K562 (cell line): ENCODE measurements around the gene HBQ1. TPM values are rescaled to one million over a fixed set of nuclear protein-coding genes. Genes with fewer than 3 reads are reported as not detected.

ENCODE experiments used
- BACH1 ChIP-seq: fragments of 200-800 bp; sonication (Bioruptor generic); IDR thresholded peaks from 2 replicates; pipeline ENCODE4 v1.6.1; 2016; ENCODE audit warnings: missing genetic modification characterization, missing compliant biosample characterization
- CHD1 ChIP-seq: fragments of 200-600 bp; sonication (generic); IDR thresholded peaks from one replicate; pipeline ENCODE4 v1.6.1; 2012; ENCODE audit warnings: mild to moderate bottlenecking, moderate library complexity, low read length, inconsistent platforms
- CHD4 ChIP-seq: fragments of 200-600 bp; sonication (generic); IDR thresholded peaks from 3 replicates; pipeline ENCODE4 v1.6.1; 2012; ENCODE audit warnings: low read depth, mild to moderate bottlenecking, mixed read lengths, low read length, inconsistent platforms; ENCODE audit not compliant: insufficient read depth, insufficient replicate concordance, poor library complexity, severe bottlenecking
- CREB1 ChIP-seq, 2 experiments: sonication (generic) in 1 of 2; formaldehyde crosslinking in 1 of 2; IDR thresholded peaks; 2 replicates each; pipeline versions ENCODE4 v1.6.1 to v1.8.0; 2012 to 2022; ENCODE audit warnings: inconsistent platforms in 1 of 2, mild to moderate bottlenecking in 1 of 2, missing genetic modification reagents in 1 of 2, moderate library complexity in 1 of 2
- ETV1 ChIP-seq: fragments of 450-650 bp; conservative IDR thresholded peaks from 2 replicates; pipeline ENCODE4 v1.6.1; 2016; ENCODE audit warnings: missing genetic modification characterization, control low read depth, low read depth, missing compliant biosample characterization
- FOXK2 ChIP-seq, 2 experiments: fragments of 450-650 bp; IDR thresholded peaks in 1 of 2; conservative IDR thresholded peaks in 1 of 2; 2 replicates each; pipeline ENCODE4 v1.6.1; 2016; ENCODE audit warnings: low read depth in 2 of 2, mild to moderate bottlenecking in 1 of 2
- MAFG ChIP-seq: fragments of 450-650 bp; conservative IDR thresholded peaks from 2 replicates; pipeline ENCODE4 v1.6.1; 2016; ENCODE audit warnings: missing genetic modification characterization, missing compliant biosample characterization
- MAX ChIP-seq: sonication (generic); formaldehyde crosslinking; IDR thresholded peaks from 2 replicates; pipeline ENCODE4 v1.9.0; 2022; ENCODE audit warnings: mild to moderate bottlenecking, missing genetic modification reagents
- PHF20 ChIP-seq: fragments of 450-650 bp; IDR thresholded peaks from 2 replicates; pipeline ENCODE4 v1.6.1; 2018; ENCODE audit not compliant: partially characterized antibody
- POLR2AphosphoS5 ChIP-seq: IDR thresholded peaks from 2 replicates; pipeline ENCODE4 v1.6.1; 2011; ENCODE audit warnings: mild to moderate bottlenecking, low read depth, low read length, moderate library complexity; ENCODE audit not compliant: control insufficient read depth, insufficient read depth
- SMC3 ChIP-seq: conservative IDR thresholded peaks from 2 replicates; pipeline ENCODE4 v1.6.1; 2011; ENCODE audit warnings: low read depth, low read length, improper control_type of control experiment; ENCODE audit not compliant: insufficient read depth
- SRSF3 ChIP-seq: fragments of 200-400 bp; formaldehyde crosslinking; IDR thresholded peaks from 2 replicates; pipeline ENCODE4 v1.6.1; 2016; ENCODE audit warnings: mild to moderate bottlenecking, low read length, moderate library complexity; ENCODE audit not compliant: insufficient read depth
- ZKSCAN1 ChIP-seq: fragments of 150-350 bp; IDR thresholded peaks from 2 replicates; pipeline ENCODE4 v1.6.1; 2016; ENCODE audit warnings: low read depth, low read length
- ZNF644 ChIP-seq: fragments of 200-800 bp; sonication (Bioruptor generic); IDR thresholded peaks from 2 replicates; pipeline ENCODE4 v1.6.1; 2016; ENCODE audit warnings: low read depth, missing genetic modification characterization, missing compliant biosample characterization
- polyA plus RNA-seq, 8 experiments: library from polyadenylated mRNA; depleted of rRNA in 4 of 8; stranded (reverse) in 5 of 8; unstranded in 3 of 8; fragments of >200 nt; fragmentation: Nextera tagmentation in 2 of 8; fragmentation: Illumina TruSeq in 1 of 8; extraction: Ambion mirVana in 2 of 8; extraction: Trizol in 1 of 8; gene quantifications; 2 replicates each; pipeline versions ENCODE4 v1.2.1 to v1.2.3, GENCODE V29; 2011 to 2014; ENCODE audit warnings: inconsistent platforms in 1 of 8, missing spikeins in 1 of 8
- total RNA-seq, 7 experiments: library from RNA; depleted of rRNA in 6 of 7; stranded (reverse); fragments of >200 nt in 6 of 7; fragmentation: Illumina TruSeq in 2 of 7; extraction: Trizol in 2 of 7; gene quantifications; 2 replicates each; pipeline versions ENCODE4 v1.2.1 to v1.2.3, GENCODE V29; 2011 to 2021; ENCODE audit warnings: low replicate concordance in 1 of 7
- TF ChIP-seq, protein P1 (sequence below): fragments of 250-450 bp; sonication (Bioruptor Pico); IDR thresholded peaks from 2 replicates; pipeline ENCODE4 v1.5.0; 2021
- TF ChIP-seq, protein P2 (sequence below): sonication (generic); formaldehyde crosslinking; IDR thresholded peaks from 2 replicates; pipeline ENCODE4 v1.8.0; 2023; ENCODE audit warnings: mild to moderate bottlenecking, missing genetic modification reagents
- TF ChIP-seq, protein P3 (sequence below), 2 experiments: IDR thresholded peaks; 2 replicates each; pipeline ENCODE4 v1.6.1; 2011; ENCODE audit warnings: borderline replicate concordance in 1 of 2, control low read depth in 1 of 2, low read depth in 1 of 2, low read length in 1 of 2, mild to moderate bottlenecking in 1 of 2, mixed read lengths in 1 of 2, moderate library complexity in 1 of 2; ENCODE audit not compliant: insufficient read depth in 1 of 2, insufficient read length in 1 of 2, poor library complexity in 1 of 2, severe bottlenecking in 1 of 2; ENCODE audit errors: extremely low read depth in 1 of 2
- TF ChIP-seq, protein P4 (sequence below), 3 experiments: fragments of 200-800 bp in 1 of 3; sonication (Bioruptor generic) in 1 of 3; sonication (generic) in 1 of 3; formaldehyde crosslinking in 1 of 3; IDR thresholded peaks; 2 replicates each; pipeline versions ENCODE4 v1.6.1 to v1.8.0; 2016 to 2022; ENCODE audit warnings: mild to moderate bottlenecking in 2 of 3, missing compliant biosample characterization in 2 of 3, missing genetic modification characterization in 2 of 3, missing genetic modification reagents in 1 of 3

The HBQ1 gene
- total and polyA plus RNA-seq, 9 of the 15 experiments (the other 6 are each of a cell fraction or from before 2014, with no cell fraction given) = 2.3 to 190 (median 19.8) TPM

DNA sequence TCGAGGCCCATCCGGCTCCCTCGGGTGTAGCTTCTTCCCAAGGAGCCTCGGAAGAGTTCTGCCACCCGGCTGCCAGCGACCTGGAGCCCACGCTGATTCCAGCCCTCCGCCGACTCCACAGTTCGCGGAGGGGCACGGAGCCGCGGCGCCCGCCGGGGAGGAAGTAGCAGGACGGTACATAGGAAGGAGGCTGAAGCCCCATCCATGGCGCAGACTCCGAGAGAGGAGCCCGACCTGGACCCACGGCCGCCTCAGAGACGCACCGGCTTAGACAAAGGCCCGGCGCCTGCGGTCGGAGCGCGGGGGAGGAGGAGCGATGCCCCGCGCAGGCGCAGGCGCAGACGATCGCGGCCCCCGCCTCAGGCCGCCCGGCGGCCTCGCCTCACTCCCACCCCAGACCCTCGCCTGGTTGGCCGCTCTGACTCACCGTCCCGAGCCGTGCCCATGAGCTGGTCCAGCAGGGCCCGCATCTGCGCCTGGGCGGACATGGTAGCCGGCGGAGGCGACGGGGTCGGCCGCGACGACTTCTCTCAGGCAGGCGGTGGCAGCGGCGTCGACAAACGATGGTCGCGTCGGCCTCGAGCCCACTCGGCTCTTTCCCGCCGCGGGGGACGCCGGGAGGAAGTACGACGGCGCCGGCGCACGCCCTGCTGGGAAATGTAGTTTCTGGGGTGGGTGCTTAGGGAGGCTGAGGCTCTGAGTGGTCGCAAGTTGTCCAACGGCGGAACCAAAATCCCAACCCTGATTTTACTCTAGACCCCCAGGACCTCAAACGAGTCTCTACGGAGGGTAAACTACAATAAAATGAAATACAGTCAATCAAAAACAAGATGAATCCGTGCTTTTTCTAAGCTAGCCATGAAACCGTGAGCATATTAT is 48.8 kb downstream of the HBQ1 start, which contains the start of gene LUC7L (continued):
- peak; percentile 88; the same call in 1 of the 2 replicates for TF ChIP-seq ZNF644 (tag)
- TF ChIP-seq SMC3 = no peak
- no peak for TF ChIP-seq MAFG
- TF ChIP-seq SRSF3 = no peak
- TF ChIP-seq, protein P1, sequence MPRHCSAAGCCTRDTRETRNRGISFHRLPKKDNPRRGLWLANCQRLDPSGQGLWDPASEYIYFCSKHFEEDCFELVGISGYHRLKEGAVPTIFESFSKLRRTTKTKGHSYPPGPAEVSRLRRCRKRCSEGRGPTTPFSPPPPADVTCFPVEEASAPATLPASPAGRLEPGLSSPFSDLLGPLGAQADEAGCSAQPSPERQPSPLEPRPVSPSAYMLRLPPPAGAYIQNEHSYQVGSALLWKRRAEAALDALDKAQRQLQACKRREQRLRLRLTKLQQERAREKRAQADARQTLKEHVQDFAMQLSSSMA (CRISPR knock-in tag) = no peak
- TF ChIP-seq, protein P2, sequence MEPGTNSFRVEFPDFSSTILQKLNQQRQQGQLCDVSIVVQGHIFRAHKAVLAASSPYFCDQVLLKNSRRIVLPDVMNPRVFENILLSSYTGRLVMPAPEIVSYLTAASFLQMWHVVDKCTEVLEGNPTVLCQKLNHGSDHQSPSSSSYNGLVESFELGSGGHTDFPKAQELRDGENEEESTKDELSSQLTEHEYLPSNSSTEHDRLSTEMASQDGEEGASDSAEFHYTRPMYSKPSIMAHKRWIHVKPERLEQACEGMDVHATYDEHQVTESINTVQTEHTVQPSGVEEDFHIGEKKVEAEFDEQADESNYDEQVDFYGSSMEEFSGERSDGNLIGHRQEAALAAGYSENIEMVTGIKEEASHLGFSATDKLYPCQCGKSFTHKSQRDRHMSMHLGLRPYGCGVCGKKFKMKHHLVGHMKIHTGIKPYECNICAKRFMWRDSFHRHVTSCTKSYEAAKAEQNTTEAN = 0 out of 2 replicates have a peak, but pooled peaks have one; percentile 41
- no peak for TF ChIP-seq ZKSCAN1
- no peak for TF ChIP-seq CHD4
- TF ChIP-seq PHF20 = peak; percentile 90
- peak; percentile 42 for TF ChIP-seq CHD1
- peak; percentile 94 for TF ChIP-seq CREB1 (IDR thresholded peaks at IDR 0.05)
- TF ChIP-seq CREB1 (CRISPR knock-in tag; IDR thresholded peaks at IDR 0.05) = peak; percentile 95
- TF ChIP-seq MAX (CRISPR knock-in tag) = peak; percentile 90
- peak; percentile 92 for TF ChIP-seq POLR2AphosphoS5
- TF ChIP-seq FOXK2 (conservative IDR thresholded peaks at IDR 0.05 in 1 of 2, IDR thresholded peaks at IDR 0.05 in 1 of 2; ENCODE audit: low read depth in 2 of 2) = no peak
- TF ChIP-seq ETV1 = no peak; the same call in 1 of the 2 replicates
- no peak; the same call in 1 of the 2 replicates for TF ChIP-seq BACH1
- TF ChIP-seq, protein P3, sequence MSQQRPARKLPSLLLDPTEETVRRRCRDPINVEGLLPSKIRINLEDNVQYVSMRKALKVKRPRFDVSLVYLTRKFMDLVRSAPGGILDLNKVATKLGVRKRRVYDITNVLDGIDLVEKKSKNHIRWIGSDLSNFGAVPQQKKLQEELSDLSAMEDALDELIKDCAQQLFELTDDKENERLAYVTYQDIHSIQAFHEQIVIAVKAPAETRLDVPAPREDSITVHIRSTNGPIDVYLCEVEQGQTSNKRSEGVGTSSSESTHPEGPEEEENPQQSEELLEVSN (IDR thresholded peaks at IDR 0.05; ENCODE audit: borderline replicate concordance in 1 of 2, extremely low read depth in 1 of 2, insufficient read depth in 1 of 2, insufficient read length in 1 of 2, low read depth in 1 of 2, low read length in 1 of 2, poor library complexity in 1 of 2, severe bottlenecking in 1 of 2) = peak; percentile 98
- TF ChIP-seq, protein P4, sequence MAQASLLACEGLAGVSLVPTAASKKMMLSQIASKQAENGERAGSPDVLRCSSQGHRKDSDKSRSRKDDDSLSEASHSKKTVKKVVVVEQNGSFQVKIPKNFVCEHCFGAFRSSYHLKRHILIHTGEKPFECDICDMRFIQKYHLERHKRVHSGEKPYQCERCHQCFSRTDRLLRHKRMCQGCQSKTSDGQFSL (CRISPR knock-in tag; IDR thresholded peaks at IDR 0.05) = no peak
- TF ChIP-seq, protein P4 (tag; IDR thresholded peaks at IDR 0.05) = no peak
